Left lung (tissue), 10 donors: Measurements from ENCODE around the gene C11orf24. TPM values are rescaled to one million over a fixed set of nuclear protein-coding genes. Genes with fewer than 3 reads are reported as not detected.

ENCODE experiments used
- ATAC-seq: fragments of 200-7000 bp; cut with Tn5 transposase; one replicate; pipeline ENCODE4 v1.9.1; 2020; ENCODE audit warnings: moderate library complexity
- DNase-seq, 4 donors: peaks; one replicate each; pipeline ENCODE4 v3.0.0-alpha.2; 2013 to 2020
- H3K27ac ChIP-seq, 2 donors: fragments of 200-600 bp; sonication (generic) in 1 of 2; one replicate each; pipeline versions ENCODE4 v1.5.0 to v1.8.0; 2020 to 2021
- H3K27me3 ChIP-seq, 2 donors: fragments of 200-600 bp; sonication (generic) in 1 of 2; one replicate each; pipeline versions ENCODE4 v1.5.0 to v1.8.0; 2020 to 2021
- H3K36me3 ChIP-seq, 2 donors: fragments of 200-600 bp; sonication (generic) in 1 of 2; one replicate each; pipeline versions ENCODE4 v1.5.0 to v1.8.0; 2020 to 2021
- H3K4me1 ChIP-seq, 2 donors: fragments of 200-600 bp; one replicate each; pipeline ENCODE4 v1.8.0; 2021
- H3K4me3 ChIP-seq, 2 donors: fragments of 200-600 bp; sonication (generic) in 1 of 2; one replicate each; pipeline versions ENCODE4 v1.5.0 to v1.8.0; 2020 to 2021; ENCODE audit warnings: mild to moderate bottlenecking in 1 of 2
- H3K9me3 ChIP-seq, 2 donors: fragments of 200-600 bp; sonication (generic) in 1 of 2; one replicate each; pipeline versions ENCODE4 v1.5.0 to v1.8.0; 2020 to 2021
- intact Hi-C, 2 donors: fragments of 100-400 bp; cut with DNase I; formaldehyde crosslinking; loops; one replicate each; pipeline versions ENCODE4 v1.11.2 to v1.14.2; 2022
- polyA plus RNA-seq, 6 donors: library from polyadenylated mRNA; unstranded; fragments of 120-200 nt; gene quantifications; one replicate each; pipeline ENCODE4 v1.2.1, GENCODE V29; 2013; ENCODE audit not compliant: insufficient read length in 6 of 6
- total RNA-seq, 2 donors: library from RNA; stranded (reverse); fragmentation: NEBNext Ultra II Directional; extraction: Animal tissue kit (Norgen Biotek cat#: 25700); gene quantifications; one replicate each; pipeline ENCODE4 v1.2.1, GENCODE V29; 2021
- TF ChIP-seq, protein P1 (sequence below), 2 donors: fragments of 200-600 bp; sonication (generic) in 1 of 2; IDR thresholded peaks; one replicate each; pipeline versions ENCODE4 v1.5.0 to v1.8.0; 2021; ENCODE audit warnings: antibody characterized with exemption in 2 of 2
- donor health status: DM: no; HTN: yes; CAD: no.
- donor health status: DM: no; HTN: no; CAD: no.

C11orf24 gene
- total and polyA plus RNA-seq, 8 donors: 17.5 to 50.9 (median 24.4) TPM

DNA sequence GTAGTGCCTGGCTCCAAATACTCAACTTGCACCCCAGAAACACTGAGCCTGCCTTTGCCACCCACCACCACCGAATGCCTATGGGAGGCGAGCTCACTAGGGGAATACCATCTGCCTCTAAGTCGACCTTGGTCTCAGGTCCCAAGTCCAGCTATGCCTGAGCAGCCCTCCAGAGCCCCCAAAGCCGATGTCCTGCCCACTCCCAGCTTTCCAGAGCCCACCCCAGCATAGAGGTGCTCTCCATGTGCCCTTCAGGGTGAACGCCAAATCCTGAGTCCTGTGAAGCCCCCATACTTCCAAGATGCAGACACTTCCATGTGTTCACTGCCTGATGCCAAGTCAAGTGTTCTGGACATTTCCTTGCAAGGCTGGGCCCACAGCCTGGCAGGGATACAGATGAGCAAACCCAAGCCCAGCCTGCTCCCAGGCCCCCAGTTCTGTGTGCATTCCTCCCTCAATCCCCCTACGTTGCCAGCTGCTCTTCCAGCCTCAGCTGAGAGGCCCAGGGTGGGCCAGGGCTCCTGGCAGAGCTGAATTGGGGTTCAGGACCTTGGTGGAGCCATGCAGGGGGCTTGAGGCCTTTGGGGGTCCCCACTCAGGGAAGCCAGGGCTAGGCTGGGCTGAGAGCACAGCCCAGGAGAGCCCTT, 56.1 kb downstream of the C11orf24 start:
- intact Hi-C loops: no loop called here
- TF ChIP-seq, protein P1, sequence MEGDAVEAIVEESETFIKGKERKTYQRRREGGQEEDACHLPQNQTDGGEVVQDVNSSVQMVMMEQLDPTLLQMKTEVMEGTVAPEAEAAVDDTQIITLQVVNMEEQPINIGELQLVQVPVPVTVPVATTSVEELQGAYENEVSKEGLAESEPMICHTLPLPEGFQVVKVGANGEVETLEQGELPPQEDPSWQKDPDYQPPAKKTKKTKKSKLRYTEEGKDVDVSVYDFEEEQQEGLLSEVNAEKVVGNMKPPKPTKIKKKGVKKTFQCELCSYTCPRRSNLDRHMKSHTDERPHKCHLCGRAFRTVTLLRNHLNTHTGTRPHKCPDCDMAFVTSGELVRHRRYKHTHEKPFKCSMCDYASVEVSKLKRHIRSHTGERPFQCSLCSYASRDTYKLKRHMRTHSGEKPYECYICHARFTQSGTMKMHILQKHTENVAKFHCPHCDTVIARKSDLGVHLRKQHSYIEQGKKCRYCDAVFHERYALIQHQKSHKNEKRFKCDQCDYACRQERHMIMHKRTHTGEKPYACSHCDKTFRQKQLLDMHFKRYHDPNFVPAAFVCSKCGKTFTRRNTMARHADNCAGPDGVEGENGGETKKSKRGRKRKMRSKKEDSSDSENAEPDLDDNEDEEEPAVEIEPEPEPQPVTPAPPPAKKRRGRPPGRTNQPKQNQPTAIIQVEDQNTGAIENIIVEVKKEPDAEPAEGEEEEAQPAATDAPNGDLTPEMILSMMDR (IDR thresholded peaks at IDR 0.05): no peak

DNA sequence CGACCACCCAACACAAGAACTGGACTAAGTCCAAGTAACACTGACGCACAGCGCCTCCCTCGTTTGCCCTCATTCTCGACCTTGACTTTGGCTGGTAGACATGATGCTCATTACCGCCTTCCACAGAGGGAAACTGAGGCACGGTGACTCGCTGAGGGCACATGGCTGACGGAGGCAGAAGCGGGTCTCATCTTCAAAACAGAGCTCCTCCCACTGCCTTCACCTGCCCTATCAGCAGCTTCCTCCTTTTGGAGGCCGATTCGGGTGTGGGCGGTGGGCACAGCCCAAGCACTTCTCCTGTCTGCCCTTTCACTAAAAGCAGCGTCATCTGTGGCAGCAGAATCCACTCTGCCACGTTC, 56.7 kb downstream of the C11orf24 start:
- DNase-seq: no peak
- H3K27ac ChIP-seq: no peak overlapping the region
- peaks cover 0 to 6% of the 10 kb centered on the region in 2 donors for H3K27me3 ChIP-seq
- no peak for ATAC-seq
- no peaks in the 10 kb centered on the region for H3K9me3 ChIP-seq
- H3K36me3 ChIP-seq: no peaks in the 10 kb centered on the region
- no peak overlapping the region for H3K4me3 ChIP-seq
- intact Hi-C loops: no loop called here
- peaks cover 10 to 30% of the 10 kb centered on the region in 2 donors for H3K4me1 ChIP-seq
- TF ChIP-seq, protein P1 (IDR thresholded peaks at IDR 0.05): no peak

More for the DNA sequence above, 56.1 kb downstream of the C11orf24 start:
- peaks cover 0 to 6% of the 10 kb centered on the region in 2 donors for H3K27me3 ChIP-seq
- DNase-seq (no peak), ATAC-seq (no peak)
- no peak overlapping the region for H3K4me3 ChIP-seq
- H3K9me3 ChIP-seq: no peaks in the 10 kb centered on the region
- peaks cover 10 to 24% of the 10 kb centered on the region in 2 donors for H3K4me1 ChIP-seq
- H3K27ac ChIP-seq: no peak overlapping the region
- no peaks in the 10 kb centered on the region for H3K36me3 ChIP-seq

DNA sequence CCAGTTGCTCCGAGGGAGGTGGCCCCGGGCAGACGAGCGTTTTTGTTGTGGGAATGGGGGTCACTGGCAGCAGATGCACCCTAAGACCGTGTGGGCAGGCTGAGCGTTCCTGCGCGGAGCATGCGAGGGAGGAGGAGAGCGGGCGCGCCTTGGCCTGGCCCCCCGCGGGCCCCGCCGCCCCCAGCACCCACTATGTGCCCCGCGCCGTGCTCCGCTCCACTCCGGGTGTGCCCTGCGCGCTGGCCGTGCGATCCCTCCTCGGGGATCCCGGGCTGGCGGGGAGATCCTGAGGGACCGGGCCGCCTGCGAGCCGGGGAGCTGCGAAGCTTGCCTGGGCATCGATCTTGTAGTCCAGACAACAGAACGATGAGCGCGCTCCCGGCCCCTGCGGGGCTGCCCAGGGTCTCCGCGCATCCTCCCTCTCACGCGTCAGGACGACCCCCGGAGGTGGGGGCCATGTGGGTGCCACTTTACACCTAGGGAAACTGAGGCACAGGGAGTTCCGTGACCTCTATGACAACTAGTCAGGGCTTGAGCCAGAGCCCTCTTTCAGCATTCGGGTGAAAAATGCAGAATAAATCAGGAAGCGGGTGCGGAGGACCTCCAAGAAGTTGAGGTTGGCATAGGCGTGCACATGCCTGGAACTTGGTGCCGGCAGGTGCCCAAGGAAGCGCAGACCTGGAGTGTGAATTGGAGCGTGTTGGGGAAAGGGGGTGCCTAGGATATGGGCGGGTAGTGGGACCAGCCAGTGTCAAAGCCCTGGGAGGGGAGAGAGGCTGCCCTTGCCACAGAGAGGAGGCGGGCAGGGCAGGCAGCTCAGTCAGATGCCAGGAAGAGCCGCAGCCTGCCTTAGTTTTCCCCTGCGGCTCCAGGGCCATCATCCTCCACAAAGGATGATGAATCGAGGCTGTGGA, 57.3 kb downstream of the C11orf24 start:
- peaks cover 12 to 36% of the 10 kb centered on the region in 2 donors for H3K4me1 ChIP-seq
- H3K4me3 ChIP-seq: peak overlapping the region; percentile 77 to 83
- no peaks in the 10 kb centered on the region for H3K36me3 ChIP-seq
- TF ChIP-seq, protein P1 (IDR thresholded peaks at IDR 0.05): no peak
- H3K27ac ChIP-seq: peak overlapping the region; percentile 99
- ATAC-seq (peak; percentile 4), DNase-seq (peak in 2 of 4 donors; percentile 46 to 86)
- H3K27me3 ChIP-seq: peaks cover 0 to 6% of the 10 kb centered on the region in 2 donors
- intact Hi-C loops: no loop called here
- no peaks in the 10 kb centered on the region for H3K9me3 ChIP-seq

DNA sequence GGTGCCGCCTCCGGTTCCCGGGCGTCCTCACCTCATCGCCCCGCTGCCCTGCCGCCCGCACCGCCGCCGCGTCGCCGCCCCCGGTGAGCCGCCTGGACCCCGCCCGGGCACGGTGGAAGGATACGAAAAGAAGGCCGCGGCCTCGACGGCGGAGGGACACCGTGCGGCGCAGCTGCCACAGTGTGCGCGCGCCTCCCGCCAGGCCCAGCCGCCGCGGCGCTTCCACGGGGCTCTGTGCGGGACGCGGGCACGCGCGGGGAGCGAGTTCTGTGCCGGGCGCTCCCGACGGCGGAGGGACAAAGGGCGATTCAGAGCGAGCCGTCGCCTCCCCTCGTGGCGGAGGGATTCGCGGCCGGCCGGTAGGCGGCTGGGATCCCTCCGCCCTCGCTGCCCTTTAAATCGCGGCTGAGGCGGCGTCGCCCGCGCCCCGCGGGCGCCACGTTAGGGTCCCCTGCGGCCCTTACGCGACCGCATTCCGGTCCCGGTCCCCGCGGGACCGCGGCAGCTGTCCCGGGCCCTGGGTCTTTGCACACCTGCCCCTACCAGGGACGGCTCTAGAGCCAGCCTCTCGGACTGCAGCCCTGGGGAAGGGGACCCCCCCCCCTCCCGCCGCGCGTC, 58.1 kb downstream of the C11orf24 start:
- peak; percentile 65 for ATAC-seq
- Histone ChIP-seq H3K4me3 (peak overlapping the region; percentile 77 to 83), H3K36me3 (no peaks in the 10 kb centered on the region), H3K27me3 (peaks cover 0 to 6% of the 10 kb centered on the region in 2 donors), H3K4me1 (peaks cover 17 to 44% of the 10 kb centered on the region in 2 donors), H3K27ac (peak overlapping the region; percentile 99), H3K9me3 (no peaks in the 10 kb centered on the region)
- intact Hi-C loops: no loop called here
- TF ChIP-seq, protein P1 (IDR thresholded peaks at IDR 0.05): no peak
- peak; percentile 85 to 97 (median 94) for DNase-seq
